GM18507 (cell line): ENCODE data around the gene CXorf49B.

Experiments
- DNase-seq: peaks from one replicate; pipeline ENCODE4 v3.0.0; 2011; ENCODE audit warnings: low read depth; ENCODE audit not compliant: insufficient read length; ENCODE audit errors: extremely low spot score
- FAIRE-seq: peaks from 2 replicates; lab custom pipeline; 2011; peaks lifted over from hg19 to GRCh38; lab: Jason Lieb, UNC

The CXorf49B gene

GRCh38 chrX:71814123-71814912, 51.2 kb downstream of the CXorf49B start:
- FAIRE-seq: no peak
- DNase-seq: no peak

GRCh38 chrX:71815121-71815905, 52.2 kb downstream of the CXorf49B start:
- no peak for DNase-seq
- FAIRE-seq: no peak

- FAIRE-seq (no peak), DNase-seq (no peak)
Measured at GRCh38 chrX:71815906-71816156, 52.7 kb downstream of the CXorf49B start.
